Epidermal melanocyte (primary cell): ENCODE results near the gene C12orf50.
A peak's percentile ranks its signal among the peaks of the same experiment; 100 is the strongest.
"Not testable (repeated sequence)": the region's sequence is repeated elsewhere in the genome, so short reads cannot be mapped to it uniquely, and the experiment has no call there.

Experiments
- DNase-seq: peaks from one replicate; pipeline ENCODE4 v3.0.0; 2011; ENCODE audit warnings: low spot score; ENCODE audit not compliant: insufficient read length

The C12orf50 gene

GRCh38 chr12:88029093-88029665 lies at the start of gene C12orf50:
Gene C12orf50 (minus strand): TSS chr12:88029401. CDS start chr12:88026962, 2,439 bp downstream.
- no peak for DNase-seq

GRCh38 chr12:88067301-88067700 lies 38.1 kb upstream of the C12orf50 start:
- no peak for DNase-seq

- DNase-seq = no peak
Observed at GRCh38 chr12:88063375-88063774, 34.2 kb upstream of the C12orf50 start.

GRCh38 chr12:88062474-88062873 lies 33.3 kb upstream of the C12orf50 start:
- no peak for DNase-seq

- DNase-seq = no peak
Observed at GRCh38 chr12:88058719-88059077, 29.5 kb upstream of the C12orf50 start.

GRCh38 chr12:88057994-88058718 lies 29.0 kb upstream of the C12orf50 start:
- DNase-seq = no peak

GRCh38 chr12:88056571-88056970 lies 27.4 kb upstream of the C12orf50 start:
- no peak for DNase-seq

GRCh38 chr12:88052686-88053085 lies 23.5 kb upstream of the C12orf50 start:
- no peak for DNase-seq

GRCh38 chr12:88044035-88044434 lies 14.8 kb upstream of the C12orf50 start:
- no peak for DNase-seq

- no peak for DNase-seq
Observed at GRCh38 chr12:88037770-88038169, 8.6 kb upstream of the C12orf50 start.

- no peak for DNase-seq
Observed at GRCh38 chr12:88036353-88036965, 7.3 kb upstream of the C12orf50 start.

GRCh38 chr12:88035907-88036289 lies 6.7 kb upstream of the C12orf50 start:
- no peak for DNase-seq

- DNase-seq = peak; percentile 67
Observed at GRCh38 chr12:88035271-88035906, 6.2 kb upstream of the C12orf50 start.

- DNase-seq = not testable (repeated sequence)
Observed at GRCh38 chr12:88031161-88031560, 2.0 kb upstream of the C12orf50 start.

GRCh38 chr12:88026196-88026595 lies 3.0 kb downstream of the C12orf50 start:
- DNase-seq = no peak

GRCh38 chr12:88017964-88018363 lies 11.2 kb downstream of the C12orf50 start:
- DNase-seq = no peak

- DNase-seq = no peak
Observed at GRCh38 chr12:88015825-88016224, 13.4 kb downstream of the C12orf50 start.

- DNase-seq = no peak
Observed at GRCh38 chr12:88011755-88012154, 17.4 kb downstream of the C12orf50 start.

- no peak for DNase-seq
Observed at GRCh38 chr12:88006351-88006750, 22.9 kb downstream of the C12orf50 start.

GRCh38 chr12:88001327-88001726 lies 27.9 kb downstream of the C12orf50 start:
- no peak for DNase-seq

- DNase-seq = peak; percentile 31
Observed at GRCh38 chr12:87995581-87996178, 33.5 kb downstream of the C12orf50 start.

GRCh38 chr12:87991483-87991882 lies 37.7 kb downstream of the C12orf50 start:
- no peak for DNase-seq
